SH-SY5Y (cell line): ENCODE measurements around the gene GPR37L1.

Experiments used
- GATA2 ChIP-seq: IDR thresholded peaks from 2 replicates; pipeline ENCODE4 v1.6.1; 2011; ENCODE audit warnings: mild to moderate bottlenecking, low read depth, low read length
- GATA3 ChIP-seq: IDR thresholded peaks from 2 replicates; pipeline ENCODE4 v1.6.1; 2011; ENCODE audit warnings: low read depth, mild to moderate bottlenecking, low read length, moderate library complexity

Gene GPR37L1

DNA sequence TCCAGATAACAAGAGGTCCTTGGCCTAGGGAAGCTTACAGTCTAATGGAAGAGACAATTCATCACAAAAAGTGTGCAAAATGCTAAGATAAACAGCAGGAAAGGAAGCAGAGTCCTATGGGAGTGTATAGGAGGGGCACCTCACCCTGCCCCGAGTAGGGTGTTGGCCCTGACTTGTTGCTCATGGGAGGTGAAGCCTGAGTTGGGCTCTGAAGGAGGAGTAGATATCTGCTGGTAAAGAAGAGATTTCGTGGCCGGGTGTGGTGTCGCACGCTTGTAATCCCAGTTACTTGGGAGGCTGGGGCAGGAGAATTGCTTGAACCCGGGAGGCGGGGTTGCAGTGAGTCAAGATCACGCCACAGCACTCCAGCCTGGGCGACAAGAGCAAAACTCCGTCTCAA, 18.6 kb upstream of the GPR37L1 start:
- no peak for TF ChIP-seq GATA2
- no peak for TF ChIP-seq GATA3

DNA sequence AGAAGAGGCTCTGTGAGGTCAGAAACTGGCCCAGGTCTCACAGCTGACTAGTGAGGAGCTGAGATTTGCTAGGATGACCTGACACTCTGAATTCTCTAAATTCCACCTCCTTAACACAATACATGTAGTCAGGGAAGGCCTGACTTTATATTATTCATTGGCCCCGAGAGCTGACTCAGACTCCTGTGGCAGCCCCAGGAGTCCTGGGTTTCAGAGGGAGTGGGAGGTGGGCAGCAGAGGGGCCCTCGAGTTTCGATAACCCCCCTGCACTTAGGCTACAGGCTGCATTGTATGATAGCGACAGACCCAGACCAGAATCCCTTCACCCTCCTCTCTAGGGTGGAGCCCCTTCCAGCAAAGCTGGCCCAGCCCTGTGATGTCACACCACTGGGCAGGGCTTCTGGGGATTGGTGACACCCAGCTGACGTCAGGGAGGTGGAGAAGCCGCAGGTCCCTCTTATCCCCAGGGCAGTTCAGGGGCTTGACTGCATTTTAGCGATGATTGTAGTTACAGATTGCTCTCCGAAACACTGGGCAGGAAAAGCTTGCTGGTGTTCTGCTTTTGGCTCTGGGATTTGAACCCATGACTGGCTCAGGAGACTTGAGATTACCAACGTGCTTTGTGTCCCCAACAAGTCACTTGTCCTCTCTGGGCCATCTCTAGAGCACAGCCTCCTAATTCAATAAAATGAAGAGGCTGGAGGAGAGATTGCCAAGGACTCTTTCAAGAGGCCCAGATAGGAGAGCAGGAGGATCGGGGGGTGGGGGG, 17.0 kb upstream of the GPR37L1 start:
- TF ChIP-seq GATA2 = no peak
- no peak for TF ChIP-seq GATA3

DNA sequence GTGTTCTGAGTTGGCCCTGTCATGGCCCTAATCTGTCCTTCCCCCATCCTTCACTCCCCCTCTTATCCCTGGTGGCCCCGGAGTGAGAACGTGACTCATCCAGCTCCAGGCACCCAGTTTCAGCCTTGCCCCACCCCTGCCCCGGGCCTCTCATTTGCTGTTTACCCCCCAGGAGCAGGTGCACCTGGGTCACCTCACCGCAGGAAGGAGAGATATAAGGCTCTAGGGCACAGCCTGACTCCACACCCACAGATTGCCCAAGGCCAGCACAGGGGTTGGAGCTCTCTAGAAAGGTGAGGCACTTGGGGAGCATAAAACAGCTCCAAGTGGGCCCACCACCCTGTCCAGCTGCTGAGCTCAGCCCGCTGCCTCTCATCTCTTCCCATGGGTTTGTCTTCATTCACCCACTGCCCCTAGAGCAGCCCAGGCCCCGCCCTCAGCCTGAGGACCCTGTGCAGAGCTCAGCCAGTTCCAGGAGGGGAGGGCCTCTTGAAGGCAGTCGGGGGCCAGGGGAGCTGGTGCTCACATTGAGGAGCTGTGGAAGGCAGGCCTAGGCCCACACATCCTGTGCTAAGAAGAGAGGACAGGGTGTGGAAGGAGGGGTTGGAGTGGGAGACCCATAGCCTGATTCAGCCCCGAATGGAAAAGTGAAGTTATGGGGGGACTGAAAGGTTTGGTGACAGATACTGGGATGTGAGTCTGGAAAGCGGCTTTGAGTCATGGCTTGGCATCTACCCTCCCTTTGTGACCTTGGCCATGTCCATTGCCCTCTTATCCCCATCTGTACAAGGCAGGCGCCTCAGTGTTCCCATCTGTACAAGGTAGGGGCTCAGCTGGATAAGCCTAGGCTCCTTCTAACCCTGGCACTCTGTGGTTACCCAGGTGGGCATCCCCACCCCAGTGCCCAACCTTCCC, 16.1 kb upstream of the GPR37L1 start:
- TF ChIP-seq GATA3 (no peak), GATA2 (no peak)

DNA sequence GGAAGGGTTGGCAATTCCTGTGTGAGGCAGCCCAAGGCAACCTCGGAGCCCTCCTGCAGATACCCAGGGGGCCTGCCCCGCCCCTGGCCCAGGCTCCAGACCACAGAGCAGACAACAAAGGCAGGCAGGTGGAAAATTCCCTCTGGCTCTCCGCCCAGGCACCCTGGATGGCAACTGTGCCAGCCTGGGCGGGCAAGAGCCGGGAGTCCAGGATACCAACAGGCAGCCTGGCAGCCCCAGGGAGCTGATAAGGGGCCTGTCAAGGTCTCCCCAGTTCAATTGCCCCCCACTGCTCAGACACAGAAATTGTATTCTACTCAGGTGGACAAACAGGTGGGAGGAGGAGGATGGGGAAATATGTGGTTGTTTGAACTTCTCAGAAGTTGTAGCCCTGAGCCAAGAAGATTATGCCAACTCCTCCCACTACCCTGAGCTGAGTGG, 15.4 kb upstream of the GPR37L1 start:
- TF ChIP-seq GATA2 = no peak

DNA sequence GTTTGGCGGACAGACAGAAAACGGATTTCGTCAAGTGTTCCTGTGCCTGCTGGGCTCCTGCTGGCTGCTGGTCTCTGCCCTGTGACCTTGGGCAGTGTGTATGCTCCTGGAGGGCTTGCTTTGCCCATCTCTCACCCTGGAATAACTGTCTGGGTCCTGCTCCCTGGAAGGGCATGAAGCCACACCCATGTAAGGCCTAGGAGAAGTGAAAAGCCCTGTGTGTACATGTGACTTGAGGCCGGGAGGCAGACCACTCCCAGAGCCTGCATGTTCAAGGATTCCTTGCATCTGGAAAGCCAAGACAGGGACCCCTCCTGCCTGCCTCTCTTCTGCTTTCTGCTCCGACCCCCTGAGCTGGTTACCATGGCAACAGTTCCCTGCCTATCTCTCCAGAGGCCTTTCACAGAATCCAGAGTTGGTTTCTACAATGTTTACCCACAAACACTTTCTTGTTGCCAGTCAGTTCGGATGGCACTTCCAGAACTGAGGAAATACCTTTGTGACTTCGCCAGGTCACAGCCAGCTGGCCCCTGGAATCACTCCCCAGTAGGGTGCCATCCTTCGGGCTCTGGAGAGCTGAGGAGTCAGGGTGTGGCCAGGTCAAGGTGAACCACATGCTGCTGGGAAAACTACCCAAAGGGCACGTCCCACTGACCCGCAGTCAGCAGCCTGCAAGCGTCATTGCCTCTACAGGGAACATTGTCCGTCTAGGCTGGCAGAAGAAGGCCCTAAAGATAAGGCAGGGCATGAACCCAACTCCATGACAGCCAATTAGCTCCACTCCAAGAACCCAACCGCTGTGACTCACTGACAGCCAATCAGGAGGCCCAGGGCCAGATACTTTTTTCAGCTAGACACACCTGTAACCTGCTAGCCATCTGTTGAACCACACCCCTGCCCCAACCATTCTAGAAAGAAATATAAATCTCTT, 14.7 kb upstream of the GPR37L1 start:
- no peak for TF ChIP-seq GATA3
- no peak for TF ChIP-seq GATA2

DNA sequence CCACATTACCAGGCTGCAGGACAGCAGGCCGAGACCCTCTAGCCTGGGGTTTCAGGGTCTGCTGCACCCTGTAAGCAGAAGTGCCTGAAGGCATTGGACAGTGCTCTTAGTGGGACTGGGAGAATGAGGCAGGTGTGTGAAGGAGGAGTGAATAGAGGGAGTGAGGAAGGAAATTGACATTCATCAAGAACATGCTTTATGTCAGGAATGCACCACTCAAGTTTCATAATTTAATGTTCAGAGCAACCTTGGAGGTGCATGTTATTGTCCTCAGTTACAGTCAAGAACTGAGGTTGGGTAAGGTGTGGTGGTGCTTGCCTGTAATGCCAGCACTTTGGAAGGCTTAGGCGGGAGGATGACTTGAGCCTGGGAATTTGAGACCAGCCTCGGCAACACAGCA, 11.7 kb upstream of the GPR37L1 start:
- TF ChIP-seq GATA3 (no peak), GATA2 (no peak)

DNA sequence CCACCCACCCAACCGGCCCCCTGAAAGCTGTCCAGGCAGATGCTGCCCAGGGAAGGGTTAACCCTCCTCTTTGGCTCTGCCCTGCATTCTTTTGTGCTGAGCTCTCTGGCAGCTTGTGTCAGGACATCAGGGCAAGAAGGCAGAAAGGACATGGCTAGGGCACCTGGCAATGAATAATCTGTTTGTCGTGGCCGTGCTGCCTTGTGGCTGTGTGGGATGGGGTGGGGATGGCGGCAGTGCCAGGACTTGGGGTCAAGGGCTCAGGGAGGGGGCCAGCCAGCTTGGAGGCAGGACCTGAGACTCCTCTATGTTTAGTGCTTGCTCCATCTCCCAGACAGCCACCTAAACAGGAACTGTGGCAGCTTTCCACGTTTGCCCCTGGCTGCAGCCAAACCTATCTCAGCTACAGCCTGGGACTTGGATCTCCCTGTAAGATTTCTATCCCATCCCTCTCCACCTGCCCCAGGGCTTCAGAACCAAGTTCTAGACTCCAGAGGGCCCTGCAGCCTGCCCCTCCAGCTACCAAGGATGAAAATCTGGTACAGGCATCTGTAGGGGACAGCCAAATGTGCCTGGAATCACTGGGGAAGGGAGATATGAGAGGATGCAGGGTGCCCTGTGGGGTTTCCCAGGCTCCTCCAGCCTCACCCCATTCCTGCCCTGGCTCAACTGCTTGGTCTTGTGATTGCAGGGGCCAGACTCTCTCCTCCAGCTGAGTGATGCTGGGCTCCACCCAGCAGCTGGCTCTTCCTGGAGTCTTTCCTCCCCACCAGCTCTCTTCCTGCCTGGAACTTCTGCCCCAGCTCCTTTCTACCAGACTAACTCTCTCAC, 9.6 kb upstream of the GPR37L1 start:
- TF ChIP-seq GATA3 = no peak
- no peak for TF ChIP-seq GATA2

DNA sequence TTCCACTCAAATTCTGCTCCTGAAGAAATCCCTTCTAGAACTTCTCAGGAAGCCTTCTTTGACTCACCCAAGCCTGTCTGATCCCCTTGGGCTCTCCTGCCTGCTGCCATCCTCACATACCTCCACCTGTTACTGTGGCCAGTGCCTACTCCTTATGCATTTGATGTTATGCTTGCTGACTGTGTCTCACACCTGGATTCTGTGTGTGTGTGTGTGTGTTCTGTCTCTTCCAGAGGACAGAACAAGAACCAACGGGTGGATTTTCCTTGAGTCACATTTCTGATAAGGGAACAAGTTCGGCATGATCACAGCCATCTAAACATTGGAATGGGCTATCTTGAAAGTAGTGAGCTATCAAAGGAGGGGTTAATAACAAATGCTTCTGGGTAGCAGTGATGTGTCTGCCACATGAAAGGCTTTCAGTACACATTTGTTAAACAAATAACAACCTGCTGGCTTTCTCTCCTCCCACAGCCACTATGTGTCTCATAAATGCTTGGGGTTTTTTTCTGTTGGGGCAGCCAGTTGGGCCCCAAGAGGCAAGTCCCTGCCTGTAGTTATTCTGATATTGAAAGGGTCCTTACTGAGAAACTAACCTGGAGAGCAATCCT, 8.9 kb upstream of the GPR37L1 start:
- TF ChIP-seq GATA2 (no peak), GATA3 (no peak)

DNA sequence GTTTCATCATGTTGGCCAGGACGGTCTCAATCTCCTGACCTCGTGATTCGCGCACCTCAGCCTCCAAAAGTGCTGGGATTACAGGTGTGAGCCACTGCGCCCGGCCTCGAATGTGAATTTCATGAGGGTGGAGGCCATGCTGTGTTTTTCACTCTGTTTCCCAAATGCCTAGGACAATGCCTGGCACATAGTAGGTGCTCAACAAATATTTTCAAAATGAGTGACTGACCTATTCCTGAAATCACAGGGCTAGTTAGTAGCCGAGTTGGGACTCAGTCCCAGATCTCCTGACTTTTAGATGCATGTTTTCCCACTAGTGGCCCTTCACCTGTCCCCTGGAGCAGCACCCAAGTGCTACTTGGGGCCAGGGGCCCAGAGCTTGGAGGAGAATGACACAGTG, 6.4 kb upstream of the GPR37L1 start:
- TF ChIP-seq GATA2 = no peak
- TF ChIP-seq GATA3 = no peak

DNA sequence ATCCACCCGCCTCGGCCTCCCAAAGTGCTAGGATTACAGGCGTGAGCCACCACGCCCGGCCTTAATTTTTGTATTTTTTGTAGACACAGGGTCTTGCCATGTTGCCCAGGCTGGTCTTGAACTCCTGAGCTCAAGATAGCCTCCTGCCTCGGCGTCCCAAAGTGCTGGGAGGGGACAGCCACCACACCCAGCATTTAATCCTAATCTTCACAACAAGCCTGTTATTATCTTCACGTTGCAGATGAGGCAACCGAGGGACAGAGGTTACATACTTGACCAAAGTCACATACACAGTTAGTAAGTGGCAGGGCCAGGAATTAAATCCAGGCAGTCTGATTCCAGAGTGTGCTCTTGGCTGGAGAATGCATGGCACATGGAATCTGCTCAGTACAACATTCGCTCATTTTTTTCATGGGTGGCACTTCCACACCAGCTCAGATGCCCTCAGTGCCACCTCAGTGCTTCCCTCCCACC, 4.8 kb upstream of the GPR37L1 start:
- TF ChIP-seq GATA2 (no peak), GATA3 (no peak)

DNA sequence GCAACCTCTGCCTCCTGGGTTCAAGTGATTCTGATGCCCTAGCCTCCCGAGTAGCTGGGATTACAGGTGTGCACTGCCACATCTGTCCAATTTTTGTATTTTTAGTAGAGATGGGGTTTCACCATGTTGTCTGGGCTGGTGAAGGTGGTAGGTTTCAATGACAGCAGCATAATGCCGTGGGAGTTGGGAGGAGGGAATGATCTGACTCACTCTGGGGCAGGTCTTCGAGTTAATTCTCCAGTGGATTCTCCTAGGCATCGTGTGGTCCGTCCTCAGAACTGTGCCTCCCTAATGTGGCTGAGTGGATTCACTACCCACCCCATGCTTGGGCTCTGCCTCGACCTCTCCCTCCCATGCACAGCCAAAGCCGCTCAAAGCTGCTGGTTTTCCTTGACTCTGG, 1.7 kb upstream of the GPR37L1 start:
- TF ChIP-seq GATA3 (no peak), GATA2 (no peak)

DNA sequence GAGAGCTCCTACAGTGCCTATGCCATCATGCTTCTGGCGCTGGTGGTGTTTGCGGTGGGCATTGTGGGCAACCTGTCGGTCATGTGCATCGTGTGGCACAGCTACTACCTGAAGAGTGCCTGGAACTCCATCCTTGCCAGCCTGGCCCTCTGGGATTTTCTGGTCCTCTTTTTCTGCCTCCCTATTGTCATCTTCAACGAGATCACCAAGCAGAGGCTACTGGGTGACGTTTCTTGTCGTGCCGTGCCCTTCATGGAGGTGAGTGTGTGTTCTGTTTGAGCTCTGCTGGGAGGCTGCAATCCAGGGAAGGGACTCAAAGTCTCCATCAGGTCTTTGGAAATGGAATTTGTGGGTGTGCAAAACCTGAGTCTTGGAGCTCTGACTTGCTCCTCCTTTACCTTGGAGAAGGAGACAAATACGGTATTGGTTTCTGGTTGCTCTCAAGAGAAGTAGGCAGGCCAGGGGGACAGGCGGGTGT, 658 bp downstream of the GPR37L1 start:
- TF ChIP-seq GATA2 (no peak), GATA3 (no peak)

DNA sequence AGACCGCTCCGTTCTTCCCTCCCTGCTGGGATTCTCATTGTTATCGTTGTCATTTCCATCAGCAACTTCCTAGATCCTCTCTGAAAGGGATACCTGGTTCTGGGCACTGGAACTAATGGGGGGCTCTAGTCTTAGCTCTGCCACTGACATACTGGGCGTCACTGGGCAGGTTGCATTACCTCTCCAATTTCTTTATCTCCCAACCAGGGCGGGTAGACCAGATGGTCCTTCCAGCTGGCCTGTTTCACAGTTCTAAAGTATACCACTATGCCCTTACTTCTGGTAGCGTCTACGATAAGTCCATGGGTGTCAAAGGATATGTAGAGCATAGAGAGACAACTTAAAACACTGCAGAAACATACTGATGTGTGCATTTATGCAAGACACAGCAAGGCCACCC, 1.4 kb downstream of the GPR37L1 start:
- TF ChIP-seq GATA2 (no peak), GATA3 (no peak)
